ENCODE data around the gene EXTL1. TPM values are rescaled to one million over a fixed set of nuclear protein-coding genes. Genes with fewer than 3 reads are reported as not detected.

EXTL1 gene
- polyA plus RNA-seq, 12 donors: 1.3 to 5.8 (median 3.4) TPM; not detected in 2

GRCh38 chr1:26041401-26041800 is 19.8 kb downstream of the EXTL1 start:
- DNase-seq: no peak

GRCh38 chr1:26041978-26042377 is 20.4 kb downstream of the EXTL1 start:
- DNase-seq: no peak

GRCh38 chr1:26043765-26044164 is 22.2 kb downstream of the EXTL1 start:
- no peak for DNase-seq

GRCh38 chr1:26044414-26044813 is 22.8 kb downstream of the EXTL1 start:
- DNase-seq: no peak

GRCh38 chr1:26044971-26045721 is 23.6 kb downstream of the EXTL1 start:
- no peak for DNase-seq

GRCh38 chr1:26045722-26046245 is 24.2 kb downstream of the EXTL1 start, which contains the start of gene SLC30A2:
Gene SLC30A2, minus strand, starts transcription at chr1:26046118. Its CDS starts 222 bp downstream, at chr1:26045896.
- DNase-seq: no peak

GRCh38 chr1:26046246-26047095 is 24.9 kb downstream of the EXTL1 start:
- no peak for DNase-seq

- DNase-seq: no peak
Observed at GRCh38 chr1:26047278-26047874, 25.8 kb downstream of the EXTL1 start.

GRCh38 chr1:26049531-26050247 is 28.1 kb downstream of the EXTL1 start:
- no peak for DNase-seq

GRCh38 chr1:26050248-26050640 is 28.7 kb downstream of the EXTL1 start:
- no peak for DNase-seq

- no peak for DNase-seq
Observed at GRCh38 chr1:26053718-26054560, 32.4 kb downstream of the EXTL1 start.

GRCh38 chr1:26055041-26055440 is 33.5 kb downstream of the EXTL1 start:
- DNase-seq: no peak

- DNase-seq: no peak
Observed at GRCh38 chr1:26057189-26057588, 35.6 kb downstream of the EXTL1 start.

- DNase-seq: no peak
Observed at GRCh38 chr1:26058052-26058595, 36.5 kb downstream of the EXTL1 start.

- no peak for DNase-seq
Observed at GRCh38 chr1:26059906-26060305, 38.3 kb downstream of the EXTL1 start.

GRCh38 chr1:26060832-26061574 is 39.4 kb downstream of the EXTL1 start:
- no peak for DNase-seq

GRCh38 chr1:26064553-26064952 is 43.0 kb downstream of the EXTL1 start:
- no peak for DNase-seq

GRCh38 chr1:26066160-26066559 is 44.6 kb downstream of the EXTL1 start:
- DNase-seq: no peak

GRCh38 chr1:26066857-26067256 is 45.3 kb downstream of the EXTL1 start:
- no peak for DNase-seq
